Liver (tissue), 9 donors: ENCODE measurements around the gene INPP5A. TPM values are rescaled to one million over a fixed set of nuclear protein-coding genes. Genes with fewer than 3 reads are reported as not detected.

ENCODE experiments used
- DNase-seq: peaks from one replicate; pipeline ENCODE4 v3.0.0-alpha.2; 2017; ENCODE audit warnings: low spot score
- H3K27ac ChIP-seq, 2 donors: one replicate each; pipeline ENCODE4 v1.7.0; 2013; ENCODE audit warnings: inconsistent platforms in 2 of 2, low read length in 2 of 2, control low read depth in 1 of 2, low read depth in 1 of 2, mild to moderate bottlenecking in 1 of 2
- H3K27me3 ChIP-seq, 4 donors: one replicate each; pipeline versions ENCODE4 v1.6.1 to v1.7.0; 2013; ENCODE audit warnings: low read length in 3 of 4, inconsistent platforms in 1 of 4, mild to moderate bottlenecking in 1 of 4, moderate library complexity in 1 of 4; ENCODE audit not compliant: control insufficient read depth in 4 of 4, insufficient read depth in 4 of 4
- H3K36me3 ChIP-seq, 4 donors: one replicate each; pipeline versions ENCODE4 v1.6.1 to v1.7.0; 2013; ENCODE audit warnings: low read length in 3 of 4, mild to moderate bottlenecking in 3 of 4, low read depth in 1 of 4, moderate library complexity in 1 of 4; ENCODE audit not compliant: control insufficient read depth in 4 of 4, insufficient read depth in 3 of 4
- H3K4me1 ChIP-seq, 4 donors: one replicate each; pipeline versions ENCODE4 v1.6.1 to v1.7.0; 2013; ENCODE audit warnings: low read length in 3 of 4, mild to moderate bottlenecking in 3 of 4, moderate library complexity in 1 of 4; ENCODE audit not compliant: control insufficient read depth in 4 of 4, insufficient read depth in 4 of 4
- H3K4me3 ChIP-seq, 3 donors: one replicate each; pipeline versions ENCODE4 v1.6.1 to v1.7.0; 2013; ENCODE audit warnings: low read length in 3 of 3, control low read depth in 1 of 3, low read depth in 1 of 3, mild to moderate bottlenecking in 1 of 3
- H3K9ac ChIP-seq, 2 donors: one replicate each; pipeline ENCODE4 v1.7.0; 2013; ENCODE audit warnings: low read length in 2 of 2, mild to moderate bottlenecking in 2 of 2, moderate library complexity in 2 of 2, control low read depth in 1 of 2, low read depth in 1 of 2
- H3K9me3 ChIP-seq, 4 donors: one replicate each; pipeline versions ENCODE4 v1.6.1 to v1.7.0; 2013; ENCODE audit warnings: low read length in 3 of 4; ENCODE audit not compliant: control insufficient read depth in 4 of 4
- EGR1 ChIP-seq, 2 donors: IDR thresholded peaks; 2 replicates each; pipeline ENCODE4 v1.6.1; 2016 to 2018; ENCODE audit warnings: antibody characterized with exemption in 2 of 2, low read depth in 2 of 2
- FOXA1 ChIP-seq: IDR thresholded peaks from 2 replicates; pipeline ENCODE4 v1.6.1; 2016; ENCODE audit warnings: antibody characterized with exemption
- FOXA2 ChIP-seq: IDR thresholded peaks from 2 replicates; pipeline ENCODE4 v1.6.1; 2016; ENCODE audit warnings: antibody characterized with exemption
- GABPA ChIP-seq, 2 donors: IDR thresholded peaks in 1 of 2; conservative IDR thresholded peaks in 1 of 2; 2 replicates each; pipeline ENCODE4 v1.6.1; 2016; ENCODE audit warnings: antibody characterized with exemption in 2 of 2, mild to moderate bottlenecking in 1 of 2, moderate library complexity in 1 of 2
- HNF4A ChIP-seq, 2 donors: conservative IDR thresholded peaks; 2 replicates each; pipeline ENCODE4 v1.6.1; 2016; ENCODE audit warnings: antibody characterized with exemption in 2 of 2, mild to moderate bottlenecking in 2 of 2
- JUND ChIP-seq, 2 donors: IDR thresholded peaks; 2 replicates each; pipeline ENCODE4 v1.6.1; 2016; ENCODE audit warnings: antibody characterized with exemption in 2 of 2
- NR2F2 ChIP-seq: IDR thresholded peaks from 2 replicates; pipeline ENCODE4 v1.6.1; 2016; ENCODE audit warnings: antibody characterized with exemption
- RXRA ChIP-seq, 2 donors: IDR thresholded peaks; 2 replicates each; pipeline ENCODE4 v1.6.1; 2017 to 2018; ENCODE audit warnings: antibody characterized with exemption in 2 of 2, mild to moderate bottlenecking in 1 of 2
- SP1 ChIP-seq: IDR thresholded peaks from 2 replicates; pipeline ENCODE4 v1.6.1; 2018; ENCODE audit warnings: antibody characterized with exemption, mild to moderate bottlenecking
- TAF1 ChIP-seq: conservative IDR thresholded peaks from 2 replicates; pipeline ENCODE4 v1.6.1; 2016; ENCODE audit warnings: antibody characterized with exemption, mild to moderate bottlenecking
- YY1 ChIP-seq: IDR thresholded peaks from 2 replicates; pipeline ENCODE4 v1.6.1; 2016; ENCODE audit warnings: antibody characterized with exemption, mild to moderate bottlenecking
- WGBS: extraction: QIAGEN DNeasy Blood & Tissue Kit; methylation state at CpG from one replicate; pipeline ENCODE4 v1.1.7; 2013; 5-methylcytosine and 5-hydroxymethylcytosine counted together
- polyA plus RNA-seq, 2 donors: library from polyadenylated mRNA; stranded (reverse) in 1 of 2; unstranded in 1 of 2; fragments of 200-250 nt in 1 of 2; fragments of >200 nt in 1 of 2; fragmentation: Nextera tagmentation in 1 of 2; extraction: Ambion mirVana in 1 of 2; gene quantifications; one replicate each; pipeline versions ENCODE4 v1.2.1 to v1.2.3, GENCODE V29; 2013 to 2015
- total RNA-seq, 2 donors: library from RNA; depleted of rRNA; stranded (reverse); fragments of >200 nt; gene quantifications; one replicate each; pipeline ENCODE4 v1.2.3, GENCODE V29; 2014
- TF ChIP-seq, protein P1 (sequence below): IDR thresholded peaks from 2 replicates; pipeline ENCODE4 v1.6.1; 2016; ENCODE audit warnings: antibody characterized with exemption, mild to moderate bottlenecking
- TF ChIP-seq, protein P2 (sequence below): IDR thresholded peaks from 2 replicates; pipeline ENCODE4 v1.6.1; 2016; ENCODE audit warnings: antibody characterized with exemption
- TF ChIP-seq, protein P3 (sequence below): IDR thresholded peaks from 2 replicates; pipeline ENCODE4 v1.6.1; 2016; ENCODE audit warnings: antibody characterized with exemption
- TF ChIP-seq, protein P4 (sequence below): fragments of 150-350 bp; IDR thresholded peaks from 2 replicates; pipeline ENCODE4 v1.5.1; 2017; ENCODE audit warnings: improper control_type of control experiment, low read depth, low read length; ENCODE audit not compliant: missing input control
- TF ChIP-seq, protein P5 (sequence below): IDR thresholded peaks from 2 replicates; pipeline ENCODE4 v1.6.1; 2016; ENCODE audit warnings: antibody characterized with exemption
- donor health status: healthy.
- donor health status: healthy.
- donor health status: healthy.
- donor health status: healthy.
- donor health status: healthy.

The INPP5A gene
- total and polyA plus RNA-seq, 4 donors: 4.3 to 26.5 (median 10.9) TPM

DNA sequence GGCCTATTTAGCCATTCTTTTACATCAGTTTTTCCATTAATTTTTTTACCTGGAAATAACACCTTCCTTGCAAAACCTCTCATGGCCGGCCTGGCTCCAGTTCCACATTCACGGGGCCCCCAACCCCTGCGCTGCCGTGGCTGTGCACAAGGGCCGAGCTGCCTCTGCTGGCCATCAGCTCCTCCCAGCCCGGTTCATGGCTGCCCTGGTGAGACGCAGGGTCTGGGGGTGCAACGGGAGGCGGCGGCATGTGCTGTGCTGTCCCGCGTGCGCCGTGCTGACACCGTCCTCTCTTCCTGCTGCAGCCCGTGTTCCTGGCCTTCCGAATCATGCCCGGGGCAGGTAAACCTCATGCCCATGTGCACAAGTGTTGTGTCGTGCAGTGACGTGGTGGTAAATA, 244.0 kb downstream of the INPP5A start:
- WGBS: 97% methylated on average over 20 of the region's 20 CpGs
- H3K4me1 ChIP-seq: peaks cover 0 to 4% (median under 1%) of the 10 kb centered on the region in 4 donors
- TF ChIP-seq, protein P1, sequence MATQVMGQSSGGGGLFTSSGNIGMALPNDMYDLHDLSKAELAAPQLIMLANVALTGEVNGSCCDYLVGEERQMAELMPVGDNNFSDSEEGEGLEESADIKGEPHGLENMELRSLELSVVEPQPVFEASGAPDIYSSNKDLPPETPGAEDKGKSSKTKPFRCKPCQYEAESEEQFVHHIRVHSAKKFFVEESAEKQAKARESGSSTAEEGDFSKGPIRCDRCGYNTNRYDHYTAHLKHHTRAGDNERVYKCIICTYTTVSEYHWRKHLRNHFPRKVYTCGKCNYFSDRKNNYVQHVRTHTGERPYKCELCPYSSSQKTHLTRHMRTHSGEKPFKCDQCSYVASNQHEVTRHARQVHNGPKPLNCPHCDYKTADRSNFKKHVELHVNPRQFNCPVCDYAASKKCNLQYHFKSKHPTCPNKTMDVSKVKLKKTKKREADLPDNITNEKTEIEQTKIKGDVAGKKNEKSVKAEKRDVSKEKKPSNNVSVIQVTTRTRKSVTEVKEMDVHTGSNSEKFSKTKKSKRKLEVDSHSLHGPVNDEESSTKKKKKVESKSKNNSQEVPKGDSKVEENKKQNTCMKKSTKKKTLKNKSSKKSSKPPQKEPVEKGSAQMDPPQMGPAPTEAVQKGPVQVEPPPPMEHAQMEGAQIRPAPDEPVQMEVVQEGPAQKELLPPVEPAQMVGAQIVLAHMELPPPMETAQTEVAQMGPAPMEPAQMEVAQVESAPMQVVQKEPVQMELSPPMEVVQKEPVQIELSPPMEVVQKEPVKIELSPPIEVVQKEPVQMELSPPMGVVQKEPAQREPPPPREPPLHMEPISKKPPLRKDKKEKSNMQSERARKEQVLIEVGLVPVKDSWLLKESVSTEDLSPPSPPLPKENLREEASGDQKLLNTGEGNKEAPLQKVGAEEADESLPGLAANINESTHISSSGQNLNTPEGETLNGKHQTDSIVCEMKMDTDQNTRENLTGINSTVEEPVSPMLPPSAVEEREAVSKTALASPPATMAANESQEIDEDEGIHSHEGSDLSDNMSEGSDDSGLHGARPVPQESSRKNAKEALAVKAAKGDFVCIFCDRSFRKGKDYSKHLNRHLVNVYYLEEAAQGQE: no peak
- no peak for TF ChIP-seq EGR1 (IDR thresholded peaks at IDR 0.05; ENCODE audit: low read depth in 2 of 2)
- TF ChIP-seq, protein P2, sequence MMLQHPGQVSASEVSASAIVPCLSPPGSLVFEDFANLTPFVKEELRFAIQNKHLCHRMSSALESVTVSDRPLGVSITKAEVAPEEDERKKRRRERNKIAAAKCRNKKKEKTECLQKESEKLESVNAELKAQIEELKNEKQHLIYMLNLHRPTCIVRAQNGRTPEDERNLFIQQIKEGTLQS: no peak
- no peak for TF ChIP-seq JUND (IDR thresholded peaks at IDR 0.05)
- TF ChIP-seq, protein P3, sequence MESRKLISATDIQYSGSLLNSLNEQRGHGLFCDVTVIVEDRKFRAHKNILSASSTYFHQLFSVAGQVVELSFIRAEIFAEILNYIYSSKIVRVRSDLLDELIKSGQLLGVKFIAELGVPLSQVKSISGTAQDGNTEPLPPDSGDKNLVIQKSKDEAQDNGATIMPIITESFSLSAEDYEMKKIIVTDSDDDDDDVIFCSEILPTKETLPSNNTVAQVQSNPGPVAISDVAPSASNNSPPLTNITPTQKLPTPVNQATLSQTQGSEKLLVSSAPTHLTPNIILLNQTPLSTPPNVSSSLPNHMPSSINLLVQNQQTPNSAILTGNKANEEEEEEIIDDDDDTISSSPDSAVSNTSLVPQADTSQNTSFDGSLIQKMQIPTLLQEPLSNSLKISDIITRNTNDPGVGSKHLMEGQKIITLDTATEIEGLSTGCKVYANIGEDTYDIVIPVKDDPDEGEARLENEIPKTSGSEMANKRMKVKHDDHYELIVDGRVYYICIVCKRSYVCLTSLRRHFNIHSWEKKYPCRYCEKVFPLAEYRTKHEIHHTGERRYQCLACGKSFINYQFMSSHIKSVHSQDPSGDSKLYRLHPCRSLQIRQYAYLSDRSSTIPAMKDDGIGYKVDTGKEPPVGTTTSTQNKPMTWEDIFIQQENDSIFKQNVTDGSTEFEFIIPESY: no peak
- TF ChIP-seq, protein P4, sequence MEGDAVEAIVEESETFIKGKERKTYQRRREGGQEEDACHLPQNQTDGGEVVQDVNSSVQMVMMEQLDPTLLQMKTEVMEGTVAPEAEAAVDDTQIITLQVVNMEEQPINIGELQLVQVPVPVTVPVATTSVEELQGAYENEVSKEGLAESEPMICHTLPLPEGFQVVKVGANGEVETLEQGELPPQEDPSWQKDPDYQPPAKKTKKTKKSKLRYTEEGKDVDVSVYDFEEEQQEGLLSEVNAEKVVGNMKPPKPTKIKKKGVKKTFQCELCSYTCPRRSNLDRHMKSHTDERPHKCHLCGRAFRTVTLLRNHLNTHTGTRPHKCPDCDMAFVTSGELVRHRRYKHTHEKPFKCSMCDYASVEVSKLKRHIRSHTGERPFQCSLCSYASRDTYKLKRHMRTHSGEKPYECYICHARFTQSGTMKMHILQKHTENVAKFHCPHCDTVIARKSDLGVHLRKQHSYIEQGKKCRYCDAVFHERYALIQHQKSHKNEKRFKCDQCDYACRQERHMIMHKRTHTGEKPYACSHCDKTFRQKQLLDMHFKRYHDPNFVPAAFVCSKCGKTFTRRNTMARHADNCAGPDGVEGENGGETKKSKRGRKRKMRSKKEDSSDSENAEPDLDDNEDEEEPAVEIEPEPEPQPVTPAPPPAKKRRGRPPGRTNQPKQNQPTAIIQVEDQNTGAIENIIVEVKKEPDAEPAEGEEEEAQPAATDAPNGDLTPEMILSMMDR: no peak
- no peak for TF ChIP-seq NR2F2
- TF ChIP-seq FOXA1: no peak
- TF ChIP-seq RXRA (IDR thresholded peaks at IDR 0.05): no peak
- TF ChIP-seq SP1: no peak
- TF ChIP-seq HNF4A (conservative IDR thresholded peaks at IDR 0.05): no peak
- no peak for TF ChIP-seq TAF1
- no peak for TF ChIP-seq GABPA (IDR thresholded peaks at IDR 0.05 in 1 of 2, conservative IDR thresholded peaks at IDR 0.05 in 1 of 2)
- TF ChIP-seq, protein P5, sequence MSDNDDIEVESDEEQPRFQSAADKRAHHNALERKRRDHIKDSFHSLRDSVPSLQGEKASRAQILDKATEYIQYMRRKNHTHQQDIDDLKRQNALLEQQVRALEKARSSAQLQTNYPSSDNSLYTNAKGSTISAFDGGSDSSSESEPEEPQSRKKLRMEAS: no peak
- no peak for TF ChIP-seq FOXA2
- no peak for TF ChIP-seq YY1
- DNase-seq: no peak
- peaks cover 0 to 21% (median 1%) of the 10 kb centered on the region in 4 donors for H3K27me3 ChIP-seq
- H3K4me3 ChIP-seq: no peak overlapping the region
- H3K9me3 ChIP-seq: peaks cover 0 to 10% (median 3%) of the 10 kb centered on the region in 4 donors
- no peak overlapping the region for H3K27ac ChIP-seq
- no peak overlapping the region for H3K9ac ChIP-seq
- peaks cover 6 to 24% (median 14%) of the 10 kb centered on the region in 4 donors for H3K36me3 ChIP-seq
